Peyer's patch (tissue), 4 donors: ENCODE measurements around the gene ACADVL.

ENCODE experiments used
- CTCF ChIP-seq, 6 experiments: fragments of 450-650 bp in 4 of 6; fragments of 200-600 bp in 2 of 6; sonication (generic) in 1 of 6; IDR thresholded peaks; one replicate each; pipeline ENCODE4 v1.5.1; 2017 to 2019; ENCODE audit warnings: antibody characterized with exemption in 6 of 6, mild to moderate bottlenecking in 3 of 6, moderate library complexity in 1 of 6
- POLR2A ChIP-seq, 2 donors: fragments of 450-650 bp; IDR thresholded peaks; one replicate each; pipeline ENCODE4 v1.5.1; 2017; ENCODE audit warnings: antibody characterized with exemption in 2 of 2, mild to moderate bottlenecking in 2 of 2, moderate library complexity in 2 of 2

- peak; percentile 98 for TF ChIP-seq POLR2A (IDR thresholded peaks at IDR 0.05)
- peak in 3 of 6 experiments; percentile 32 to 51 (median 43) for TF ChIP-seq CTCF (IDR thresholded peaks at IDR 0.05)
These were observed 42.6 kb downstream of the ACADVL start, which contains the start of gene CLDN7 for GRCh38 chr17:7262192-7262934.
